Measurements from ENCODE around the gene CEMP1.

CEMP1 gene

GRCh38 chr16:2497695-2498484 lies 33.3 kb downstream of the CEMP1 start:
- TF ChIP-seq CTCF (conservative IDR thresholded peaks at IDR 0.05; ENCODE audit: low read depth, low read length), result no peak
- no peak overlapping the region for H3K4me3 ChIP-seq (ENCODE audit: low read length)
- no peak for DNase-seq (ENCODE audit: low read depth)

- no peak overlapping the region for H3K4me3 ChIP-seq (ENCODE audit: low read length)
- DNase-seq (ENCODE audit: low read depth), result no peak
These were observed 34.0 kb downstream of the CEMP1 start for GRCh38 chr16:2497116-2497630.

GRCh38 chr16:2496223-2497115 lies 34.7 kb downstream of the CEMP1 start:
- no peak for TF ChIP-seq CTCF (conservative IDR thresholded peaks at IDR 0.05; ENCODE audit: low read depth, low read length)
- DNase-seq (ENCODE audit: low read depth), result no peak
- H3K4me3 ChIP-seq (ENCODE audit: low read length), result no peak overlapping the region

More at GRCh38 chr16:2497116-2497630, 34.0 kb downstream of the CEMP1 start:
- TF ChIP-seq CTCF (conservative IDR thresholded peaks at IDR 0.05; ENCODE audit: low read depth, low read length), result no peak

- no peak for TF ChIP-seq CTCF (conservative IDR thresholded peaks at IDR 0.05; ENCODE audit: low read depth, low read length)
- no peak for DNase-seq (ENCODE audit: low read depth)
- no peak overlapping the region for H3K4me3 ChIP-seq (ENCODE audit: low read length)
These were observed 36.2 kb downstream of the CEMP1 start for GRCh38 chr16:2495041-2495440.

GRCh38 chr16:2494616-2495015 lies 36.6 kb downstream of the CEMP1 start:
- DNase-seq (ENCODE audit: low read depth), result no peak
- no peak overlapping the region for H3K4me3 ChIP-seq (ENCODE audit: low read length)
- TF ChIP-seq CTCF (conservative IDR thresholded peaks at IDR 0.05; ENCODE audit: low read depth, low read length), result no peak

- no peak for TF ChIP-seq CTCF (conservative IDR thresholded peaks at IDR 0.05; ENCODE audit: low read depth, low read length)
- no peak overlapping the region for H3K4me3 ChIP-seq (ENCODE audit: low read length)
- DNase-seq (ENCODE audit: low read depth), result no peak
These were observed 37.6 kb downstream of the CEMP1 start for GRCh38 chr16:2493605-2494004.
